ENCODE data around the gene PPOX. TPM values are rescaled to one million over a fixed set of nuclear protein-coding genes. Genes with fewer than 3 reads are reported as not detected.

Gene PPOX
- total RNA-seq, 1 donor from 2014 or later: 20.0 TPM

DNA sequence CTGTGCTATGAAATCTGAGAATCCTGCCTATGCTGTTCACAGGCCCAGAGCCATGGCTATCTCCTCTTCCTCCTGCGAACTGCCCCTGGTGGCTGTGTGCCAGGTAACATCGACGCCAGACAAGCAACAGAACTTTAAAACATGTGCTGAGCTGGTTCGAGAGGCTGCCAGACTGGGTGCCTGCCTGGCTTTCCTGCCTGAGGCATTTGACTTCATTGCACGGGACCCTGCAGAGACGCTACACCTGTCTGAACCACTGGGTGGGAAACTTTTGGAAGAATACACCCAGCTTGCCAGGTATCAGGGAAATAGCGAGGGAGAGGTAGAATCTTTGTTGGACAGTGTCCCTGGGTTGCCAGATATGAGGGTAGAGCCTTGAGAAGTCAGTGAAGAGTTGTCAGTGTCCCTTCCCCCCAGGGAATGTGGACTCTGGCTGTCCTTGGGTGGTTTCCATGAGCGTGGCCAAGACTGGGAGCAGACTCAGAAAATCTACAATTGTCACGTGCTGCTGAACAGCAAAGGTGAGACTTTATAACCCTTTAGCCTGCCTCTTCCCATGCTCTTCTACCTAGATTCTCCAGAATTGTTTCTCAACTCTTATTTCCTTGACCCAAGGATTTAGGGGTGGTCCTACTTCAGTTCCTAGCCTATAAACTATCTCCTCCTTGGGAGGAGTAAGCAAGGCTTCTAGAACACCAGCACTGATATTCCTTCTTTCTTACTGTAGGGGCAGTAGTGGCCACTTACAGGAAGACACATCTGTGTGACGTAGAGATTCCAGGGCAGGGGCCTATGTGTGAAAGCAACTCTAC lies 46.9 kb upstream of the PPOX start:
- Histone ChIP-seq H4K20me1 (ENCODE audit: insufficient read depth, low read length) (peaks cover 32% of the 10 kb centered on the region), H3K27me3 (ENCODE audit: insufficient read depth, low read length) (no peaks in the 10 kb centered on the region), H3K36me3 (ENCODE audit: insufficient read depth, low read length) (peaks cover 29% of the 10 kb centered on the region), H3K4me2 (ENCODE audit: low read length) (peak overlapping the region; percentile 86), H3K79me2 (ENCODE audit: insufficient read depth, low read length) (peaks cover 69% of the 10 kb centered on the region), H3K4me3 (ENCODE audit: insufficient read depth, low read depth, low read length) (peak overlapping the region; percentile 98), H3K4me1 (ENCODE audit: insufficient read depth, low read length) (peaks cover 29% of the 10 kb centered on the region), H3K9ac (ENCODE audit: low read length) (peak overlapping the region; percentile 99), H3K9me3 (ENCODE audit: insufficient read depth, low read depth, low read length) (no peaks in the 10 kb centered on the region), H3K27ac (ENCODE audit: low read depth, low read length) (peak overlapping the region; percentile 98), H2AFZ (ENCODE audit: low read depth, low read length) (no peak overlapping the region)
- peaks cover 22% of the 10 kb centered on the region for H3K36me3 Mint-ChIP-seq (ENCODE audit: low read depth, unreplicated experiment)
- peaks cover 31% of the 10 kb centered on the region for H3K4me1 Mint-ChIP-seq (ENCODE audit: low read depth, unreplicated experiment)
- no peaks in the 10 kb centered on the region for H3K27me3 Mint-ChIP-seq (ENCODE audit: low read depth, unreplicated experiment)
- H3K4me3 Mint-ChIP-seq (ENCODE audit: unreplicated experiment): peak overlapping the region; percentile 95
- no peaks in the 10 kb centered on the region for H3K9me3 Mint-ChIP-seq (ENCODE audit: unreplicated experiment)
- DNase-seq (ENCODE audit: low read depth) (peak; percentile 71), FAIRE-seq (no peak)
- peak overlapping the region; percentile 98 for H3K27ac Mint-ChIP-seq (ENCODE audit: unreplicated experiment)
- TF ChIP-seq EZH2 (IDR thresholded peaks at IDR 0.05; ENCODE audit: insufficient read depth, low read length): no peak
- TF ChIP-seq, protein P1, sequence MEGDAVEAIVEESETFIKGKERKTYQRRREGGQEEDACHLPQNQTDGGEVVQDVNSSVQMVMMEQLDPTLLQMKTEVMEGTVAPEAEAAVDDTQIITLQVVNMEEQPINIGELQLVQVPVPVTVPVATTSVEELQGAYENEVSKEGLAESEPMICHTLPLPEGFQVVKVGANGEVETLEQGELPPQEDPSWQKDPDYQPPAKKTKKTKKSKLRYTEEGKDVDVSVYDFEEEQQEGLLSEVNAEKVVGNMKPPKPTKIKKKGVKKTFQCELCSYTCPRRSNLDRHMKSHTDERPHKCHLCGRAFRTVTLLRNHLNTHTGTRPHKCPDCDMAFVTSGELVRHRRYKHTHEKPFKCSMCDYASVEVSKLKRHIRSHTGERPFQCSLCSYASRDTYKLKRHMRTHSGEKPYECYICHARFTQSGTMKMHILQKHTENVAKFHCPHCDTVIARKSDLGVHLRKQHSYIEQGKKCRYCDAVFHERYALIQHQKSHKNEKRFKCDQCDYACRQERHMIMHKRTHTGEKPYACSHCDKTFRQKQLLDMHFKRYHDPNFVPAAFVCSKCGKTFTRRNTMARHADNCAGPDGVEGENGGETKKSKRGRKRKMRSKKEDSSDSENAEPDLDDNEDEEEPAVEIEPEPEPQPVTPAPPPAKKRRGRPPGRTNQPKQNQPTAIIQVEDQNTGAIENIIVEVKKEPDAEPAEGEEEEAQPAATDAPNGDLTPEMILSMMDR (IDR thresholded peaks at IDR 0.05; ENCODE audit: insufficient read depth, low read depth, low read length): peak; percentile 48

DNA sequence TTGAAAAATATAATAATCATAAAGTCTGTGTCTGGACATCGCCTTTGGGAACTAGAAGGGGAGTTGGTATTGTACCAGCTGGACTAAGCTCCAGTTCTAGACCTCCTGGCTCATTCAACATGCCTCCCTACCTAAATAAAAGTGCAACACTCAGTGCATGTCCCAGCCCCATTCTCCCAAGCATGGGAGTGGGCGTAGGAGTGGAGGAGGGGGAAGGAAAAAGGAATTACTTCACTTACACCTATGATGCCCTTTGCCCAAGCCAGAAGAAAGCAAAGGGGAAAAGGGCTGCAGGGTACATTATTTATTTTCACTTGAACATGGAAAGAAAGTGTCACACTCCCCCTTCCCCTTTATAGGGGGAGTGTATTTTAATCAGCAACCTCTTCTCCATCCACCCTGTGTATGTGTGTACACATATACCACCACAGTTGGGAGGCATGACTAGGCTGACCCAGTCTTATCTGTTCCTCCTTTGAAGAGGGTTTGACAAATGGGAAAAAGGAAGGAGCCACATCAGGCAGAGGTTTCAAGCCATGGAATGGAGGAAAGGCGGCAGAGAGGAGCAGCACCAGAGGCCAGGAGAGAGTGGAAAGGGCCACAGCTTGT lies 45.1 kb upstream of the PPOX start:
- no peak for FAIRE-seq
- Histone ChIP-seq H4K20me1 (ENCODE audit: insufficient read depth, low read length) (peaks cover 35% of the 10 kb centered on the region), H3K4me3 (ENCODE audit: insufficient read depth, low read depth, low read length) (no peak overlapping the region), H3K27ac (ENCODE audit: low read depth, low read length) (no peak overlapping the region), H3K27me3 (ENCODE audit: insufficient read depth, low read length) (no peaks in the 10 kb centered on the region), H3K4me1 (ENCODE audit: insufficient read depth, low read length) (peaks cover 20% of the 10 kb centered on the region), H3K36me3 (ENCODE audit: insufficient read depth, low read length) (peaks cover 33% of the 10 kb centered on the region), H3K9me3 (ENCODE audit: insufficient read depth, low read depth, low read length) (no peaks in the 10 kb centered on the region), H3K79me2 (ENCODE audit: insufficient read depth, low read length) (peaks cover 68% of the 10 kb centered on the region), H3K4me2 (ENCODE audit: low read length) (no peak overlapping the region), H2AFZ (ENCODE audit: low read depth, low read length) (no peak overlapping the region), H3K9ac (ENCODE audit: low read length) (no peak overlapping the region)
- no peak for DNase-seq (ENCODE audit: low read depth)
- peaks cover 25% of the 10 kb centered on the region for H3K36me3 Mint-ChIP-seq (ENCODE audit: low read depth, unreplicated experiment)
- no peak for TF ChIP-seq EZH2 (IDR thresholded peaks at IDR 0.05; ENCODE audit: insufficient read depth, low read length)
- TF ChIP-seq, protein P1 (IDR thresholded peaks at IDR 0.05; ENCODE audit: insufficient read depth, low read depth, low read length): no peak
- no peaks in the 10 kb centered on the region for H3K27me3 Mint-ChIP-seq (ENCODE audit: low read depth, unreplicated experiment)
- H3K4me1 Mint-ChIP-seq (ENCODE audit: low read depth, unreplicated experiment): peaks cover 25% of the 10 kb centered on the region
- H3K27ac Mint-ChIP-seq (ENCODE audit: unreplicated experiment): peak overlapping the region; percentile 66
- H3K4me3 Mint-ChIP-seq (ENCODE audit: unreplicated experiment): peak overlapping the region; percentile 71
- H3K9me3 Mint-ChIP-seq (ENCODE audit: unreplicated experiment): no peaks in the 10 kb centered on the region

Measured in astrocyte (in vitro differentiated cells and primary cell).